Neural cell (in vitro differentiated cells): ENCODE data around the gene LRP2.

Experiments used
- EP300 ChIP-seq: fragments of 450-650 bp; conservative IDR thresholded peaks from 2 replicates; pipeline ENCODE4 v1.6.1; 2014; ENCODE audit warnings: antibody characterized with exemption, mild to moderate bottlenecking, moderate library complexity; ENCODE audit not compliant: poor library complexity, severe bottlenecking
- EZH2 ChIP-seq: fragments of 200-600, 300-800 bp; shearing (Covaris generic), sonication (generic); IDR thresholded peaks from 2 replicates; pipeline ENCODE4 v1.6.1; 2014; ENCODE audit warnings: antibody characterized with exemption, low read length, borderline replicate concordance, mild to moderate bottlenecking; ENCODE audit not compliant: insufficient read depth, poor library complexity, severe bottlenecking
- MXI1 ChIP-seq: fragments of 450-650 bp; conservative IDR thresholded peaks from 2 replicates; pipeline ENCODE4 v1.6.1; 2014; ENCODE audit warnings: antibody characterized with exemption, mild to moderate bottlenecking; ENCODE audit not compliant: poor library complexity, severe bottlenecking
- TAF1 ChIP-seq: IDR thresholded peaks from 2 replicates; pipeline ENCODE4 v1.6.1; 2012; ENCODE audit warnings: low read depth
- TF ChIP-seq, protein P1 (sequence below): fragments of 450-650 bp; IDR thresholded peaks from 2 replicates; pipeline ENCODE4 v1.5.1; 2014; ENCODE audit warnings: antibody characterized with exemption, mild to moderate bottlenecking, moderate library complexity; ENCODE audit not compliant: poor library complexity, severe bottlenecking
- TF ChIP-seq, protein P2 (sequence below): IDR thresholded peaks from 2 replicates; pipeline ENCODE4 v1.6.1; 2012; ENCODE audit warnings: borderline replicate concordance

DNA sequence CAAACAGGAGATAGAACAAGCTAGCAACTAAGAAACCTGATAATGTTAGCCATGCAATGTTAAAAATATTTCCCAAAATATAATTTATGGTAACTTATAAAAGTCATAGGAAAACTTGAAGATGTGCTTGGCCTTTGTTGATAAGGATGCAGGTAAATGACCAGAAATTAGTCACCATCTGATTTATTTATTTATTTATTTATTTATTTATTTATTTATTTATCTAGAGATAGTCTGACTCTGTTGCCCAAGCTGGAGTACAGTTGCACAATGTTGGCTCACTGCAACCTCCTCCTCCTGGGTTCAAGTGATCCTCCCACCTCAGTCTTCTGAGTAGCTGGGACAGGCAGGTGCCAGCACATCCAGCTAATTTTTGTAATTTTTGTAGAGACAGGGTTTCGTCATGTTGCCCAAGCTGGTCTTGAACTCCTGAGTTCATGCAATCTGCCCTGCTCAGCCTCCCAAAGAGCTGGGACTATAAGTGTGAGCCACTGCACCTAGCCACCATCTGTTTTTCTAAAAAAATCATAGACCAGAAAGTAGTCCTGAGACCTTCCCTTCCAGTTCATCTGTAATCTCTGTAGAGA lies 183.4 kb downstream of the LRP2 start:
- TF ChIP-seq EP300 (no peak), EZH2 (no peak), MXI1 (no peak), TAF1 (no peak)
- TF ChIP-seq, protein P1, sequence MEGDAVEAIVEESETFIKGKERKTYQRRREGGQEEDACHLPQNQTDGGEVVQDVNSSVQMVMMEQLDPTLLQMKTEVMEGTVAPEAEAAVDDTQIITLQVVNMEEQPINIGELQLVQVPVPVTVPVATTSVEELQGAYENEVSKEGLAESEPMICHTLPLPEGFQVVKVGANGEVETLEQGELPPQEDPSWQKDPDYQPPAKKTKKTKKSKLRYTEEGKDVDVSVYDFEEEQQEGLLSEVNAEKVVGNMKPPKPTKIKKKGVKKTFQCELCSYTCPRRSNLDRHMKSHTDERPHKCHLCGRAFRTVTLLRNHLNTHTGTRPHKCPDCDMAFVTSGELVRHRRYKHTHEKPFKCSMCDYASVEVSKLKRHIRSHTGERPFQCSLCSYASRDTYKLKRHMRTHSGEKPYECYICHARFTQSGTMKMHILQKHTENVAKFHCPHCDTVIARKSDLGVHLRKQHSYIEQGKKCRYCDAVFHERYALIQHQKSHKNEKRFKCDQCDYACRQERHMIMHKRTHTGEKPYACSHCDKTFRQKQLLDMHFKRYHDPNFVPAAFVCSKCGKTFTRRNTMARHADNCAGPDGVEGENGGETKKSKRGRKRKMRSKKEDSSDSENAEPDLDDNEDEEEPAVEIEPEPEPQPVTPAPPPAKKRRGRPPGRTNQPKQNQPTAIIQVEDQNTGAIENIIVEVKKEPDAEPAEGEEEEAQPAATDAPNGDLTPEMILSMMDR = no peak
- TF ChIP-seq, protein P2, sequence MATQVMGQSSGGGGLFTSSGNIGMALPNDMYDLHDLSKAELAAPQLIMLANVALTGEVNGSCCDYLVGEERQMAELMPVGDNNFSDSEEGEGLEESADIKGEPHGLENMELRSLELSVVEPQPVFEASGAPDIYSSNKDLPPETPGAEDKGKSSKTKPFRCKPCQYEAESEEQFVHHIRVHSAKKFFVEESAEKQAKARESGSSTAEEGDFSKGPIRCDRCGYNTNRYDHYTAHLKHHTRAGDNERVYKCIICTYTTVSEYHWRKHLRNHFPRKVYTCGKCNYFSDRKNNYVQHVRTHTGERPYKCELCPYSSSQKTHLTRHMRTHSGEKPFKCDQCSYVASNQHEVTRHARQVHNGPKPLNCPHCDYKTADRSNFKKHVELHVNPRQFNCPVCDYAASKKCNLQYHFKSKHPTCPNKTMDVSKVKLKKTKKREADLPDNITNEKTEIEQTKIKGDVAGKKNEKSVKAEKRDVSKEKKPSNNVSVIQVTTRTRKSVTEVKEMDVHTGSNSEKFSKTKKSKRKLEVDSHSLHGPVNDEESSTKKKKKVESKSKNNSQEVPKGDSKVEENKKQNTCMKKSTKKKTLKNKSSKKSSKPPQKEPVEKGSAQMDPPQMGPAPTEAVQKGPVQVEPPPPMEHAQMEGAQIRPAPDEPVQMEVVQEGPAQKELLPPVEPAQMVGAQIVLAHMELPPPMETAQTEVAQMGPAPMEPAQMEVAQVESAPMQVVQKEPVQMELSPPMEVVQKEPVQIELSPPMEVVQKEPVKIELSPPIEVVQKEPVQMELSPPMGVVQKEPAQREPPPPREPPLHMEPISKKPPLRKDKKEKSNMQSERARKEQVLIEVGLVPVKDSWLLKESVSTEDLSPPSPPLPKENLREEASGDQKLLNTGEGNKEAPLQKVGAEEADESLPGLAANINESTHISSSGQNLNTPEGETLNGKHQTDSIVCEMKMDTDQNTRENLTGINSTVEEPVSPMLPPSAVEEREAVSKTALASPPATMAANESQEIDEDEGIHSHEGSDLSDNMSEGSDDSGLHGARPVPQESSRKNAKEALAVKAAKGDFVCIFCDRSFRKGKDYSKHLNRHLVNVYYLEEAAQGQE = no peak
